Kasumi-1 (cell line): ENCODE data around the gene INPP5D.
A peak's percentile ranks its signal among the peaks of the same experiment; 100 is the strongest.
"Not testable (repeated sequence)": the region's sequence is repeated elsewhere in the genome, so short reads cannot be mapped to it uniquely, and the experiment has no call there.

Experiments used
- DNase-seq, 2 experiments: peaks; one replicate each; lab custom pipeline; 2025; lab: John Stamatoyannopoulos, UW

INPP5D gene

DNA sequence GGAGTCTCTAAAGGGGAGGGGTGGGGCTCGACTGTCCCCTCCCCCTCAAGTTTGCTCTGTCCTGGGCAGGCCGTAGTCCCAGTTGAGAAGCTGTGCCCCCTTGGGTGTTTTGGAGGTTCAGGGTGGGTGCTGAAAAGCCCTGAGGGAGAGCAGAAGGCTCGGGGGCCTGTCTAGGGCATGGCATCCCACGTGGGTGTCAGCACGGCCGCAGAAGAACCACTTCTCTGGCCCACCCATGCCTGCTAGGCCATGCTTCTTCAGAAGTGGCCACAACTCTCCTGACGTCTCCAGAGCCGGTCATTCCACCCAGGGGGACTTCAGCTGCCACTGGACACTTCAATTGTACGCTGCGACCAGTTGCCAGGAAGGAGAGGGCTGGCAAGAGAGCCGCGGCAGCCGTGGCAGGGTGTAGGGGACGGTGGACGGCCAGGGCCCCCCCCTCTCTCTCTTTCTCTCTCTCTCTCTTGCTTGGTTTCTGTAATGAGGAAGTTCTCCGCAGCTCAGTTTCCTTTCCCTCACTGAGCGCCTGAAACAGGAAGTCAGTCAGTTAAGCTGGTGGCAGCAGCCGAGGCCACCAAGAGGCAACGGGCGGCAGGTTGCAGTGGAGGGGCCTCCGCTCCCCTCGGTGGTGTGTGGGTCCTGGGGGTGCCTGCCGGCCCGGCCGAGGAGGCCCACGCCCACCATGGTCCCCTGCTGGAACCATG is at the start of gene INPP5D:
TSS of gene INPP5D (plus strand) at position 546 of the 704 bp plus-strand sequence. CDS start at position 683, 137 bp downstream.
- peak; percentile 72 to 74 for DNase-seq

- DNase-seq = no peak
Measured at GRCh38 chr2:233010569-233011267, 49.4 kb upstream of the INPP5D start.

- no peak for DNase-seq
Measured at GRCh38 chr2:233011268-233011650, 48.9 kb upstream of the INPP5D start.

DNA sequence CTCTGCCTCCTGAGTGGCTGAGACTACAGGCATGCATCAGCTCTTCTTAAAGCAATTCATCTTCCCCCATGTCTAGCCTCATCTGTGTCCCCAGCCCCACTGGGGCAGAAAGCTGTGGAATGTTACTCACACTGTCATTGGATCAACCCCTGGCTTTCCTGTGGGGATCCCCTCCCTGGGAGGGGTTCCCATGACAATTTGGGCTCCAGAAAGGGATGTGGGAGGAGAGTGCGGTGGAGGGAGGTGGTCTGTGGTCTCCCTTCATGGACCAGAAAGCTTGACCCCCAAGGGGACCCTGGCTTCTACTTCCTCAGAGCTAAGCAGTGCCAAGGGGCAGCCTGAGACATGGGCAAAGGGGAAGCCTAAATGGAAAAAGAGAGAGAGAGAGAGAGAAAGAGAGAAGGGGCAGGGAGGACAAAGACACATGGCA is 48.4 kb upstream of the INPP5D start:
- no peak for DNase-seq

DNA sequence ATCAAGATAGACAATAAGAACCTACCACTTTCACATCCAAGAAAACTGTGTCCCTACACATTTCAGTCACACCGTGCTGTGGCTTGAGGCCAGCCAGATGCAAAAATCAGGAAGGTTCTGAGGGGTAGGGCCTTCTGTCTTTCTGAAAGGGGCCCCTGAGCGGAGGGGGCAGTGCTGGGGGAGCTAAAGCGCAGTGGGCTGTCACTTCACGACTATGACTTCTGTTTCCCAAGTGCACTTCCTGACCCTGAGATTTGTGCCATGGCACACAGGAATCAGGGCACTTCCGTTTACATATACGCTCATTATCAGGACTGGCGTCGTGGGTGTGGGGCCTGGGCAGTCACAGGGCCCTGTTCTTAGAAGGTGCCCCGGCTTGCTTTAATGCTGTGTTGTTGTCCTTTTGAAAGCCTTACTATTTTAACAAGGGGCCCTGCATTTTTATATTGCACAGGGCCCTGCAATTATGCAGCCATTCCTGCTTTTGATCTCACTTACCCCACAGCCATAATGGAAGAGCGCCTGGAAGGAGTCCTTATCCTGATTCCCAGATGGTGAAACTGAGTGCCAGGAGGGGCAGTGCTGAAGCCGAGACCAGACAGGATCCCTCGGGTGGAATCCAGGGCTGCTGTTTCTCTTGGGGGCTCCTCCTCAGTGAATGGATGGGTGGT is 47.7 kb upstream of the INPP5D start:
- no peak for DNase-seq

DNA sequence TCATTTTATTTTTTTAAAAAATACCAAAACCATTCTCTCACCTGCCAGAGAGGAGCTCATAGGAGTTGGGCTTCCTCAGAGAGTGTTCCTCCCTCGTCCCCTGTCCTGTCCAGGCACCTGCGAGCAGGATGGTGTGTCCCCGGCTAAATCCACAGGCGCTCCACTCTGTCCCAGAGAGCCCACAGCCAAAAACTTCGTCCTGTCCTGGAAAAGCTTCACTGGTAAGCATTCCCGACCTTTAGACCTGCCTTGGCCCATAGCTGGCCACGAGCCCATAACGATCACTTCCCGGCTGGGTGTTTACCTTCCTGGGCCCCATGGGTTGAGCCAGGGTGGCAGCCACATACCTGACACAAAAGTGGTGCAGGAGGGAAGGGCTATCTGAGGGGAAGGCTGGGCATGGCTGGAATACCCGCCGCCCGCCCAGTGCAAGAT is 47.1 kb upstream of the INPP5D start, which contains the start of gene NGEF:
TSS of gene NGEF (minus strand) at position 230 of the 435 bp plus-strand sequence. CDS start 38,366 bp downstream, outside the sequence.
- DNase-seq = no peak

DNA sequence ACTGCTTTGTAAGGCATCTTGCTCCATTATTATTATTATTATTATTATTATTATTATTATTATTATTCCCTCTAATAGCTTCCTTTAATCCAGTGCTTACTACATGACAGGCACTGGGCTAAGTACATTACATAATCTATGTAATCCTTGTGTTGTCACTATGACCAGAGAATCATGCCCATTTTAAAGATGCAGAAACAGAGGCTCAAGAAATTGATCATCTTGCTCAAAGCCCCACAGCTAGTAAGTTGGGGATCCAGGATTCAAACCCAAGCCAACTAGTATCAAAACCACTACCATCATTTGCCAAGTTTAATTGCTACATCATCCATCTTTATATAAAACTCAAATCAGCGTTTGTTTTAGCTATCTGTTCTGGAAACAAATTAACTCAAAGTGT is 46.5 kb upstream of the INPP5D start:
- DNase-seq = no peak

DNA sequence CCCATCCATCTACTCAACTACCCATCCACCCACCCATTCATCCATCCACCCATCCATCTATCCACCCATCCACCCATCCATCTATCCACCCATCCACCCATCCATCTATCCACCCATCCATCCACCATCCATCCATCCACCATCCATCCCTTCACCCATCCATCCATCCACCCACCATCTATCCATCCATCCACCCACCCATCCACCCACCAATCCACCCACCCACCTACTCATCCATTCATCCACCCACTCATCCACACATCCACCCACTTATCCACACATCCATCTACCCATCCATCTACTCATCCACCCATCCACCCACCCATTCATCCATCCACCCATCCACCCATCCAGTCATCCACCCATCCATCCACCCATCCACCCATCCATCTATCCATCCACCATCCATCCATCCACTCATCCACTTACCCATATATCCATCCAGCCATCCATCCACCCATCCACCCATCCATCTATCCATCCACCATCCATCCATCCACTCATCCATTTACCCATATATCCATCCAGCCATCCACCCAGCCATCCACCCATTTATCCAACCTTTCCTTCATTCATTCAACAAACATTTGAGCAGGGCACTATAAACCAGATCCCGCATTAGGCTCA is 45.0 kb upstream of the INPP5D start:
- no peak for DNase-seq

DNA sequence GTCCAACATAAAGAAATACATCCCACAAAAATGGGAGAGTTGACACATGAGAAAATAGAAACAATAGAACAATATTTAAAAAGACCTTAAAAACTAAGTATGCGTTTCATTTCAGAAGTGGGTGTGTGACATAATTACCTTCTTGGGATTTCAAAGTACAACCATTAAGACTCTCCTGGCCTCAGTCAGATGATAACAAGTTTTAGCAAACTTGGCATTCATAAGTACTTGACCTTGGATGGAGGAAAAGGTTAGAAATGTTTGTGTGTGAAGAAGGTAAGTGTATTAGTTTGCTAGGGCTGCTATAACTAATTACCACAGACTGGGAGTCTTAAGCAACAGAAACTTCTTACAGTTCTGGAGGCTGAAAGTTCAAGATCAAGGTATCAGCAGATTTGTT is 42.2 kb upstream of the INPP5D start:
- no peak for DNase-seq

GRCh38 chr2:233019610-233020009 is 40.5 kb upstream of the INPP5D start:
- not testable (repeated sequence) for DNase-seq

GRCh38 chr2:233020454-233020853 is 39.7 kb upstream of the INPP5D start:
- DNase-seq = no peak

DNA sequence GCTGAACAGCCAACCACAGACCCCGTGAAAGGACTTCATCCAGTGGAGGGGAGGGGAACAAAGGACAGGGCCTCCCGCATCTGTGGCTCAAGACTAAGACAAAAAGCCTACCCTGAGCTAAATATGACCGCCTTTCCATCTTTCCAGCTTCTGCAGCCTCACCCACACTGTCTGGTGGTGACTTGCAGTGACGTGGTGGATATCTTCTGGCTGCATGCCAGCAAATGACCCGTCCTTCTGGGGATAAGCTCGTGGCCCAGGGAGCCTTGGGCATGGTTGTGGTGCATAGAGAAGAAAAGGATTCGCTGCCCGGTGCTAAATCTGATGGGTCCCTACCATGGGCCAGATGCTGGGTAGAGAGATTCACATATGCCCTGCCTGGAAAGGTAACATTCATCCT is 38.4 kb upstream of the INPP5D start:
- no peak for DNase-seq

GRCh38 chr2:233022561-233022960 is 37.6 kb upstream of the INPP5D start:
- no peak for DNase-seq

DNA sequence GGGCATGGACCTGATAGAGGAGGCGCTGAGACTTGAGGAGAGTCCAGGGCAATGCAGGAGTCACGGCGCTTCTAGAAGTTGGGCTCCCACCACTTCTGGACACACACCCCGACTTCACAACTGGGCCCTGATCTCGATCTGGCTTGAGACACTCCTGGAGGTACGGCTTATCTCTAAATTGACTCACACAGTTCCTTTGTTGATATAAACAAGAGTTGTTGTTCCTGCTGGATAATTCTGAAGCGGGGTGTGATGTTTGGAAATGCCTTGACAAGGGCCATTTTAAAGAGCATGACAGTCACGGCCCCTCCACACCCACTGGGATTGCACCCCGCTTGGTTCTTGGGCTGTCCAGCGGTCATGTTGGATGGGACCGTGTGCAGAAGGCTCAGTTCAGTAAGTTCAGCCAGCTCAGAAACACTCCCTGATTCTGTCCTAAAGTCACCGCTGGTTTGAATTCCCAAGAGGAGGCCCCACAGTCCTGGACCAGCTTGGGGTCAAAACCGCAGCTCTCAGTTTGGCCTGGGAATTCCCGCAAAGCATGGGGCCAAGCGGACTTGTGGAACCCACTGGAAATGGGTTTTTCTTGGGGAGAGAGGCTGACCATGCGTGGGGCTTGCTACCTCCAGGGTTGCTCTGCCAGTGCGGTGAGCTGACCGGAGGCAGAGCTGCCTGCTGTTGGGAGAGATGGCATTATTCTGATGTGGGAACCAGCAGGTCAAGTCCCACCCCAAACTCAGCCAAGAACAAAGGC is 37.0 kb upstream of the INPP5D start:
- DNase-seq = no peak

GRCh38 chr2:233023761-233024410 is 36.3 kb upstream of the INPP5D start:
- DNase-seq = no peak

- DNase-seq = no peak
Measured at GRCh38 chr2:233025706-233026105, 34.4 kb upstream of the INPP5D start.

DNA sequence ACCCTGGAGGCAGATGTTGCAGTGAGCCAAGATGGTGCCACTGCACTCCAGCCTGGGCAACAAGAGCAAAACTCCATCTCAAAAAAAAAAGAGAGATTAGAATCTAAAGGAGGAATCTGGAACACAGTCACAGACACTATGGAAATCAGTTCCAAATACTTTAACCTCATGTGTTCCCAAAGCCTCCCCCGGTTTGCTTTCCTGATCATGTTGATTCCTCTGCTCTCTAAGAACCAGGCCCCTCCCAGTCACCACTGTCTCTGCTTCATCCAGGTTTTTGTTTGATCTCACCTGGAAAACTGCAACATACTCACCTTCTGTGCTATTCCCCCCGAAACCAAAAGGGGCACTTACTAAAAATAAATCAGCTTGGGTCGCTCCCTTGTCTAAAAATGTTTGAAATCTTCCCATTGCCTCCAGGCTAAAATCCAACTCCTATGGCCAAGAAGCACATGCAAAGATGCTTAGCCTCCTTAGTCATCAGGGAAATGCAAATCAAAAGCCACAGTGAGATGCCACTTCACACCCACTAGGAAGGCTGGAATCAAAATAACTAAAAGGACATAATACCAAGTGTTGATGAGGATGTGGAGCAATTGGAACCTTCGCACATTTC is 33.8 kb upstream of the INPP5D start:
- no peak for DNase-seq

GRCh38 chr2:233029321-233029720 is 30.8 kb upstream of the INPP5D start:
- no peak for DNase-seq

GRCh38 chr2:233031556-233032500 is 28.3 kb upstream of the INPP5D start:
- no peak for DNase-seq
